ES-I3 (cell line): ENCODE measurements around the gene GMEB2.

Source experiments
- H3K36me3 ChIP-seq: 2 replicates; pipeline ENCODE4 v1.6.1; 2013; ENCODE audit warnings: mild to moderate bottlenecking, low read length, control low read depth, moderate library complexity; ENCODE audit not compliant: insufficient read depth
- H3K4me1 ChIP-seq: 2 replicates; pipeline ENCODE4 v1.6.1; 2013; ENCODE audit warnings: mild to moderate bottlenecking, control low read depth, low read length; ENCODE audit not compliant: insufficient read depth
- H3K9ac ChIP-seq: 2 replicates; pipeline ENCODE4 v1.6.1; 2013; ENCODE audit warnings: low read depth, mild to moderate bottlenecking, low read length, moderate library complexity
- H3K9me3 ChIP-seq: 2 replicates; pipeline ENCODE4 v1.6.1; 2013; ENCODE audit warnings: mild to moderate bottlenecking, low read length, moderate library complexity; ENCODE audit not compliant: control insufficient read depth, insufficient read depth

Gene GMEB2

DNA sequence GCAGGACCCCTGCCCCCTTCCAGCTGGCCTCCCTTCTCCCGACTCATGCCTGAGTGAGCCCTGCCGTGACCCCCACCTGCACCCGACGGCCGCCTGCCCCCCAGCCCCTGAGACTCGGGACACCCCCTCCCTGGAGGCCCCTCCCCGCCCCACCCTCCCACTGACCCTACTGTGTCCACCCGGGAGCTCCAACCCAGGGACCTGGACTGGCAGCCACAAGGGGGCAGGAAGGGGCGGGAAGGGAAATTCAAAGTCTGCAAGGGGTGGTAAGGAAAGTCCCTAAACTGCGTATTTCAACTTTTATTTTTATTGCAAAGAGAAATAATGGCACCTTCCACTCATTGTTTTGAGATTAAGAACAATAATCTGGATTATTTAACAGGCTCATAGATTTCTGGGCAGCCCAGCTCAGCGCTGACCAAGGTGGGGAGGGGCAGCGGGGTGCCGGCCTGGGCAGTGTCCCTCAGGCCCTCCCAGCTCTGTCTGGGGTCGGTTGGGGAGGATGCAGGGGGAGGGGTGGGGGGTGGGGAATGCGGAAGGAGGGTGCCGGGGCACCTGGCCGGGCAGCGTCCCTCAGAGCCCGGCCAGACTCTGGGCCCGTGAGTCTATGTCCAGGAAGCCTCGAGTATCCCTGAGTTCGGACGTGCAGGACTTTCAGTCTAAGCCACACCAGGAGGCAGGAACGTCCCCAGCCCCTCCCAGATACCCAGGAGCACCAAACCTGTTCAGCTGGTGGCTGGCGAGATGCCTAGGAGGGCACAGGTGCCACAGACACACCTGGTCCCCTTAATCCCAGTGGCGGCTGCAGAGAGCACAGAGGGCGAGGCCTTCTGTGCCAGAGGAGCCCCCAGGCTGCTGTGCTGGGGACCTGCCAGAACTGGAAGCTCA lies 88.5 kb downstream of the GMEB2 start:
- Histone ChIP-seq H3K9me3 (no peaks in the 10 kb centered on the region), H3K4me1 (no peaks in the 10 kb centered on the region), H3K36me3 (no peaks in the 10 kb centered on the region), H3K9ac (peak overlapping the region; percentile 17; the same call in 1 of the 2 replicates)
